Measurements from ENCODE around the gene CHID1. TPM values are rescaled to one million over a fixed set of nuclear protein-coding genes. Genes with fewer than 3 reads are reported as not detected.

CHID1 gene
- polyA plus RNA-seq, 1 donor from 2014 or later, result 51.2 TPM

GRCh38 chr11:898540-899190 is 11.9 kb downstream of the CHID1 start:
- Histone ChIP-seq H3K36me3 (ENCODE audit: insufficient read depth, low read length) (no peaks in the 10 kb centered on the region), H3K4me2 (ENCODE audit: low read length) (no peak overlapping the region), H3K27me3 (ENCODE audit: insufficient read depth, low read depth, low read length) (no peaks in the 10 kb centered on the region), H3F3A (ENCODE audit: insufficient read depth, low read length, poor library complexity, severe bottlenecking) (no peaks in the 10 kb centered on the region), H4K20me1 (ENCODE audit: insufficient read depth) (no peaks in the 10 kb centered on the region), H3K27ac (ENCODE audit: low read length) (no peak overlapping the region), H2AFZ (ENCODE audit: low read depth, low read length) (no peak overlapping the region), H3K9me2 (ENCODE audit: insufficient read depth, low read length) (no peaks in the 10 kb centered on the region), H3K9ac (ENCODE audit: low read length) (no peak overlapping the region), H3K9me3 (ENCODE audit: low read length) (no peaks in the 10 kb centered on the region), H3K79me2 (replicated peaks; ENCODE audit: insufficient read depth, low read length) (no peaks in the 10 kb centered on the region), H3K4me3 (ENCODE audit: low read length) (no peak overlapping the region)
- TF ChIP-seq POLR2AphosphoS5 (IDR thresholded peaks at IDR 0.05) (no peak), EZH2 (IDR thresholded peaks at IDR 0.05; ENCODE audit: borderline replicate concordance, insufficient read depth, low read length, poor library complexity, severe bottlenecking) (no peak), REST (IDR thresholded peaks at IDR 0.05; ENCODE audit: borderline replicate concordance) (no peak), CTCF (IDR thresholded peaks at IDR 0.05; ENCODE audit: poor library complexity, severe bottlenecking) (no peak)

- Histone ChIP-seq H3K79me2 (replicated peaks; ENCODE audit: insufficient read depth, low read length) (no peaks in the 10 kb centered on the region), H3F3A (ENCODE audit: insufficient read depth, low read length, poor library complexity, severe bottlenecking) (no peaks in the 10 kb centered on the region), H3K36me3 (ENCODE audit: insufficient read depth, low read length) (no peaks in the 10 kb centered on the region), H2AFZ (ENCODE audit: low read depth, low read length) (no peak overlapping the region), H3K9me3 (ENCODE audit: low read length) (no peaks in the 10 kb centered on the region), H3K9ac (ENCODE audit: low read length) (no peak overlapping the region), H4K20me1 (ENCODE audit: insufficient read depth) (no peaks in the 10 kb centered on the region), H3K27ac (ENCODE audit: low read length) (no peak overlapping the region), H3K27me3 (ENCODE audit: insufficient read depth, low read depth, low read length) (no peaks in the 10 kb centered on the region), H3K4me3 (ENCODE audit: low read length) (no peak overlapping the region), H3K4me2 (ENCODE audit: low read length) (no peak overlapping the region), H3K9me2 (ENCODE audit: insufficient read depth, low read length) (no peaks in the 10 kb centered on the region)
- TF ChIP-seq SMC3 (conservative IDR thresholded peaks at IDR 0.05; ENCODE audit: poor library complexity) (peak; percentile 34), RAD21 (conservative IDR thresholded peaks at IDR 0.05) (peak; percentile 66), CTCF (IDR thresholded peaks at IDR 0.05; ENCODE audit: poor library complexity, severe bottlenecking) (peak; percentile 67), EZH2 (IDR thresholded peaks at IDR 0.05; ENCODE audit: borderline replicate concordance, insufficient read depth, low read length, poor library complexity, severe bottlenecking) (no peak)
These were observed 12.5 kb downstream of the CHID1 start for GRCh38 chr11:898143-898511.

Data from neural cell (in vitro differentiated cells).